GM12878 (cell line): ENCODE measurements around the gene ARHGEF7. TPM values are rescaled to one million over a fixed set of nuclear protein-coding genes. Genes with fewer than 3 reads are reported as not detected.

ENCODE experiments used
- ATAC-seq: fragments of 200-7000 bp; cut with Tn5 transposase; 3 replicates; pipeline ENCODE4 v1.9.1; 2020; ENCODE audit warnings: mild to moderate bottlenecking, moderate library complexity
- BruUV-seq: library from RNA; stranded (reverse); fragments of 400-500 nt; replicated peaks from 2 replicates; lab custom pipeline; 2021; lab: Mats Ljungman, UMichigan
- CTCF ChIA-PET: fragments of 300-600 bp; sonication (Branson Sonifier 250); formaldehyde crosslinking; extraction: SDS; loops from one replicate; lab custom pipeline; 2021; ENCODE audit warnings: inconsistent platforms; lab: Yijun Ruan, JAX
- POLR2A ChIA-PET: fragments of 350-600 bp; formaldehyde crosslinking; extraction: SDS; loops from one replicate; lab custom pipeline; 2021; ENCODE audit warnings: inconsistent platforms; lab: Charles Lee
- RAD21 ChIA-PET: fragments of 300-600 bp; sonication (Branson Sonifier 250); formaldehyde crosslinking; loops from one replicate; lab custom pipeline; 2023; ENCODE audit warnings: antibody characterized with exemption; ENCODE audit not compliant: unreplicated experiment; lab: Charles Lee
- SMC1A ChIA-PET: fragments of 300-600 bp; sonication (Branson Sonifier 250); formaldehyde crosslinking; loops from one replicate; lab custom pipeline; 2023; ENCODE audit not compliant: unreplicated experiment, uncharacterized antibody; lab: Charles Lee
- DNase-seq: peaks from one replicate; pipeline ENCODE4 v3.0.0-alpha.2; 2011; ENCODE audit warnings: low read depth, low spot score
- FAIRE-seq: peaks from 3 replicates; lab custom pipeline; 2011; peaks lifted over from hg19 to GRCh38; lab: Jason Lieb, UNC
- H2AFZ ChIP-seq: 2 replicates; pipeline ENCODE4 v1.6.0; 2011; ENCODE audit warnings: low read depth, low read length, control low read depth; ENCODE audit not compliant: control insufficient read depth
- H3K27ac ChIP-seq: 2 replicates; pipeline ENCODE4 v1.5.1; 2011; ENCODE audit warnings: control low read depth; ENCODE audit not compliant: control insufficient read depth, insufficient read depth
- H3K27me3 ChIP-seq, 2 experiments: replicated peaks in 1 of 2; 2 replicates each; pipeline versions ENCODE4 v1.6.0 to v1.6.1; 2011; ENCODE audit warnings: low read length in 1 of 2; ENCODE audit not compliant: control insufficient read depth in 2 of 2, insufficient read depth in 2 of 2
- H3K36me3 ChIP-seq, 2 experiments: 2 replicates each; pipeline ENCODE4 v1.5.1; 2011; ENCODE audit warnings: low read length in 1 of 2; ENCODE audit not compliant: control insufficient read depth in 2 of 2, insufficient read depth in 2 of 2
- H3K4me1 ChIP-seq: 2 replicates; pipeline ENCODE4 v1.6.1; 2011; ENCODE audit warnings: mild to moderate bottlenecking, low read length, moderate library complexity, mixed read lengths; ENCODE audit not compliant: control insufficient read depth, insufficient read depth
- H3K4me2 ChIP-seq: 2 replicates; pipeline ENCODE4 v1.6.0; 2011; ENCODE audit warnings: control low read depth; ENCODE audit not compliant: control insufficient read depth, insufficient read depth
- H3K4me3 ChIP-seq: fragments of 200-600 bp; sonication (generic); 2 replicates; pipeline ENCODE4 v1.5.1; 2016
- H3K79me2 ChIP-seq: 2 replicates; pipeline ENCODE4 v1.6.0; 2011; ENCODE audit warnings: low read length; ENCODE audit not compliant: control insufficient read depth, insufficient read depth
- H3K9ac ChIP-seq: 2 replicates; pipeline ENCODE4 v1.8.0; 2011; ENCODE audit warnings: low read length, control low read depth, mixed read lengths; ENCODE audit not compliant: control insufficient read depth, insufficient read depth
- H3K9me3 ChIP-seq: replicated peaks from 3 replicates; pipeline ENCODE4 v1.5.1; 2011; ENCODE audit warnings: mild to moderate bottlenecking, low read length; ENCODE audit not compliant: control insufficient read depth, insufficient read depth
- H4K20me1 ChIP-seq: 2 replicates; pipeline ENCODE4 v1.6.0; 2011; ENCODE audit not compliant: control insufficient read depth, insufficient read depth
- ASH2L ChIP-seq: fragments of 300-600, 200-600 bp; sonication (generic); IDR thresholded peaks from 2 replicates; pipeline ENCODE4 v1.6.1; 2017; ENCODE audit warnings: low read depth, mild to moderate bottlenecking, borderline replicate concordance
- EED ChIP-seq: sonication (generic); IDR thresholded peaks from 2 replicates; pipeline ENCODE4 v1.6.1; 2016; ENCODE audit warnings: antibody characterized with exemption, low read depth
- IKZF2 ChIP-seq, 2 experiments: fragments of 450-650 bp; IDR thresholded peaks; 2 replicates each; pipeline ENCODE4 v1.6.1; 2017; ENCODE audit warnings: mild to moderate bottlenecking in 2 of 2, moderate library complexity in 2 of 2
- KAT2A ChIP-seq: conservative IDR thresholded peaks from 2 replicates; pipeline ENCODE4 v1.6.1; 2011; ENCODE audit warnings: low read depth, low read length; ENCODE audit not compliant: control insufficient read depth
- MYB ChIP-seq: fragments of 150-350 bp; IDR thresholded peaks from 2 replicates; pipeline ENCODE4 v1.6.1; 2014; ENCODE audit warnings: mild to moderate bottlenecking, low read depth, low read length, borderline replicate concordance
- PAX8 ChIP-seq: fragments of 450-650 bp; IDR thresholded peaks from 2 replicates; pipeline ENCODE4 v1.6.1; 2017; ENCODE audit warnings: mild to moderate bottlenecking, moderate library complexity
- POU2F2 ChIP-seq: IDR thresholded peaks from 3 replicates; pipeline ENCODE4 v1.6.1; 2011; ENCODE audit warnings: low read depth, mild to moderate bottlenecking, low read length, borderline replicate concordance
- RUNX3 ChIP-seq: IDR thresholded peaks from 2 replicates; pipeline ENCODE4 v1.6.1; 2012; ENCODE audit warnings: low read length, inconsistent platforms
- SREBF1 ChIP-seq: IDR thresholded peaks from 2 replicates; pipeline ENCODE4 v1.6.1; 2012; ENCODE audit warnings: mild to moderate bottlenecking, low read length
- ZSCAN29 ChIP-seq: fragments of 450-650 bp; IDR thresholded peaks from 2 replicates; pipeline ENCODE4 v1.6.1; 2017; ENCODE audit warnings: mild to moderate bottlenecking, moderate library complexity
- WGBS: methylation state at CpG from one replicate; pipeline ENCODE4 v1.1.6; 2016; ENCODE audit warnings: low lambda C conversion rate; ENCODE audit not compliant: insufficient replicate concordance, insufficient coverage; ENCODE audit errors: missing lambda C conversion rate; 5-methylcytosine and 5-hydroxymethylcytosine counted together
- in situ Hi-C: fragments of 300-500 bp; cut with MboI; formaldehyde crosslinking; loops from 9 replicates; pipeline ENCODE4 v1.14.3; 2018; ENCODE audit warnings: mixed read lengths
- intact Hi-C: fragments of 100-400 bp; cut with micrococcal nuclease; formaldehyde crosslinking; loops from one replicate; pipeline ENCODE4 v1.14.2; 2022; ENCODE audit not compliant: unreplicated experiment
- polyA plus RNA-seq, 11 experiments: library from polyadenylated mRNA; depleted of rRNA in 4 of 11; unstranded in 6 of 11; stranded (reverse) in 5 of 11; fragments of >200 nt; fragmentation: Nextera tagmentation in 4 of 11; fragmentation: Illumina TruSeq in 1 of 11; extraction: Ambion mirVana in 4 of 11; extraction: Trizol in 1 of 11; gene quantifications; 1 replicate in 1 of 11; 2 replicates in 10 of 11; pipeline versions ENCODE4 v1.2.1 to v1.2.3, GENCODE V29; 2011 to 2016; ENCODE audit warnings: inconsistent platforms in 2 of 11, missing spikeins in 2 of 11, low read depth in 1 of 11
- total RNA-seq, 4 experiments: library from RNA; depleted of rRNA in 3 of 4; stranded (reverse); fragments of >200 nt in 3 of 4; fragmentation: Illumina TruSeq in 1 of 4; extraction: Trizol in 1 of 4; gene quantifications; 2 replicates each; pipeline versions ENCODE4 v1.2.1 to v1.2.3, GENCODE V29; 2013 to 2021
- TF ChIP-seq, protein P1 (sequence below): fragments of 450-650 bp; formaldehyde crosslinking; IDR thresholded peaks from 2 replicates; pipeline ENCODE4 v1.4.0; 2020; ENCODE audit warnings: mild to moderate bottlenecking, moderate library complexity

ARHGEF7 gene
- total and polyA plus RNA-seq, 10 of the 15 experiments (the other 5 are each of a cell fraction or from before 2014, with no cell fraction given), result 4.7 to 65.5 (median 36.6) TPM

- Histone ChIP-seq H2AFZ (no peak overlapping the region), H3K9me3 (no peaks in the 10 kb centered on the region), H3K9ac (no peak overlapping the region), H3K36me3 (peaks cover 33% of the 10 kb centered on the region in 2 experiments), H3K4me3 (no peak overlapping the region), H3K4me2 (no peak overlapping the region), H3K27ac (no peak overlapping the region), H3K27me3 (no peaks in the 10 kb centered on the region), H3K79me2 (no peaks in the 10 kb centered on the region)
- intact Hi-C loops, result no loop called here
- CTCF ChIA-PET, result no interaction called here
- RAD21 ChIA-PET, result no interaction called here
- no peak for DNase-seq
- FAIRE-seq, result no peak
- in situ Hi-C loops, result no loop called here
- ATAC-seq, result no peak
- no TSS peak for BruUV-seq
- 93% methylated on average over 10 of the region's 10 CpGs for WGBS
- SMC1A ChIA-PET, result no interaction called here
- TF ChIP-seq EED, result no peak
- no peak for TF ChIP-seq IKZF2 (IDR thresholded peaks at IDR 0.05)
- no peak for TF ChIP-seq RUNX3
- TF ChIP-seq PAX8, result no peak
- TF ChIP-seq, protein P1, sequence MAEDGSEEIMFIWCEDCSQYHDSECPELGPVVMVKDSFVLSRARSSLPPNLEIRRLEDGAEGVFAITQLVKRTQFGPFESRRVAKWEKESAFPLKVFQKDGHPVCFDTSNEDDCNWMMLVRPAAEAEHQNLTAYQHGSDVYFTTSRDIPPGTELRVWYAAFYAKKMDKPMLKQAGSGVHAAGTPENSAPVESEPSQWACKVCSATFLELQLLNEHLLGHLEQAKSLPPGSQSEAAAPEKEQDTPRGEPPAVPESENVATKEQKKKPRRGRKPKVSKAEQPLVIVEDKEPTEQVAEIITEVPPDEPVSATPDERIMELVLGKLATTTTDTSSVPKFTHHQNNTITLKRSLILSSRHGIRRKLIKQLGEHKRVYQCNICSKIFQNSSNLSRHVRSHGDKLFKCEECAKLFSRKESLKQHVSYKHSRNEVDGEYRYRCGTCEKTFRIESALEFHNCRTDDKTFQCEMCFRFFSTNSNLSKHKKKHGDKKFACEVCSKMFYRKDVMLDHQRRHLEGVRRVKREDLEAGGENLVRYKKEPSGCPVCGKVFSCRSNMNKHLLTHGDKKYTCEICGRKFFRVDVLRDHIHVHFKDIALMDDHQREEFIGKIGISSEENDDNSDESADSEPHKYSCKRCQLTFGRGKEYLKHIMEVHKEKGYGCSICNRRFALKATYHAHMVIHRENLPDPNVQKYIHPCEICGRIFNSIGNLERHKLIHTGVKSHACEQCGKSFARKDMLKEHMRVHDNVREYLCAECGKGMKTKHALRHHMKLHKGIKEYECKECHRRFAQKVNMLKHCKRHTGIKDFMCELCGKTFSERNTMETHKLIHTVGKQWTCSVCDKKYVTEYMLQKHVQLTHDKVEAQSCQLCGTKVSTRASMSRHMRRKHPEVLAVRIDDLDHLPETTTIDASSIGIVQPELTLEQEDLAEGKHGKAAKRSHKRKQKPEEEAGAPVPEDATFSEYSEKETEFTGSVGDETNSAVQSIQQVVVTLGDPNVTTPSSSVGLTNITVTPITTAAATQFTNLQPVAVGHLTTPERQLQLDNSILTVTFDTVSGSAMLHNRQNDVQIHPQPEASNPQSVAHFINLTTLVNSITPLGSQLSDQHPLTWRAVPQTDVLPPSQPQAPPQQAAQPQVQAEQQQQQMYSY (CRISPR knock-in tag), result no peak
- TF ChIP-seq ASH2L, result no peak
- no peak for TF ChIP-seq SREBF1
- TF ChIP-seq POU2F2, result no peak
- TF ChIP-seq MYB, result no peak
- TF ChIP-seq KAT2A, result no peak
- TF ChIP-seq ZSCAN29, result no peak
- TF ChIP-seq, all 136 proteins: peak for 0
- Histone ChIP-seq H4K20me1 (peaks cover 4% of the 10 kb centered on the region; the same call in 1 of the 2 replicates), H3K4me1 (no peaks in the 10 kb centered on the region)
- POLR2A ChIA-PET, result no interaction called here
These were observed 154.4 kb downstream of the ARHGEF7 start for GRCh38 chr13:111269508-111269907.
